ENCODE data around the gene NCAM1.

Gene NCAM1

DNA sequence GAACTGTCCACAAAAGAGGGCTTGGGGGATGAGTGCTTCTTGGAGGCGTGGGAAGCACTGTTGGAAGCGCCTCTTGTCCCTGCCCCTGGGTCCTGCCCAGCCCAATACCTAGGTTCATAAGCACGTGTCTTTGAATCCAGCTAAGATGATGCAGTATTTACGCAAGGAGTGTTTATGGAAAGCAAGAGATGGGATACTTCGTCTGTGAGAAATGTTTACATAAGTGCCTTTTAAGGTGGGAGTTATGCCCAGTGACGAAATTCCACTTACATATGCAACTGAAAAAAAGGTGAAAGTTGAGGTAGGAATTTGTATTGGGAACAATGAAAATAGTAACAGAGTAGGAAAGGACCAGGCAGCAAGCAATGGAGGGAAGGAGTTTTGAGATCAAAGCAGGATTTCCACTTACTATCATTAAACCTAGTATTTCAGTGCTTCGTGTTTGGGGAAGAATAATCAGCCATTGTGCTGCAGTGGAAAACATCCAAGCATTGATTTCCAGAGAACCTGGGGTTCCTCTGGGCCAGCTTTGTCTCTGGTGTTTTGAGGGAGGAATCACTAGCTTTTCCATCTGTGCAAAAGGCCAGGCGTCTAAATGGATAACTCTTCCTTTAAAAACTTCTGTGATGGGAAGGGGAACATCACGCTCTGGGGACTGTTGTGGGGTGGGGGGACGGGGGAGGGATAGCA, 237.9 kb downstream of the NCAM1 start:
- TF ChIP-seq POLR2A (IDR thresholded peaks at IDR 0.05; ENCODE audit: low read length) (no peak), GATA1 (IDR thresholded peaks at IDR 0.05; ENCODE audit: low read depth, low read length) (no peak)
- no peak for DNase-seq

DNA sequence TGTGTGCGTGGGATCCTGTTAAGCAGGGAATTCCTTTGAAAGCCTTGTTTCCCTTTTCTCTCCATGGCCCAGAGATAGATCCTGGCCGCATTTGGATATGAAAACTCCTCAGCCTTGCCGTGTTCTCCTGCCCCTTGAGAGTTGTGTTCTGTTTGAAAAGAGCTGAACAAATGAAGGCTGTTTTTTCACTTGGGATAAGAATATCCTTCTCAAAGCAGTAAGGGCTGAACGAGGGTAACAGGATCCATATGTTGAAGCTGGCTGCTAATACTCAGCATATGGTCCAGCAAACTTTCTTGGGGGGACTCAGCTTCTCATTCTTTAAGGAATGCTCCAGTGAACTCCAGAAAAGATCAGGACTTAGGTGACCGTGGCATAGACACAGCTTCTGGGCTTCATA, 238.6 kb downstream of the NCAM1 start:
- no peak for DNase-seq

DNA sequence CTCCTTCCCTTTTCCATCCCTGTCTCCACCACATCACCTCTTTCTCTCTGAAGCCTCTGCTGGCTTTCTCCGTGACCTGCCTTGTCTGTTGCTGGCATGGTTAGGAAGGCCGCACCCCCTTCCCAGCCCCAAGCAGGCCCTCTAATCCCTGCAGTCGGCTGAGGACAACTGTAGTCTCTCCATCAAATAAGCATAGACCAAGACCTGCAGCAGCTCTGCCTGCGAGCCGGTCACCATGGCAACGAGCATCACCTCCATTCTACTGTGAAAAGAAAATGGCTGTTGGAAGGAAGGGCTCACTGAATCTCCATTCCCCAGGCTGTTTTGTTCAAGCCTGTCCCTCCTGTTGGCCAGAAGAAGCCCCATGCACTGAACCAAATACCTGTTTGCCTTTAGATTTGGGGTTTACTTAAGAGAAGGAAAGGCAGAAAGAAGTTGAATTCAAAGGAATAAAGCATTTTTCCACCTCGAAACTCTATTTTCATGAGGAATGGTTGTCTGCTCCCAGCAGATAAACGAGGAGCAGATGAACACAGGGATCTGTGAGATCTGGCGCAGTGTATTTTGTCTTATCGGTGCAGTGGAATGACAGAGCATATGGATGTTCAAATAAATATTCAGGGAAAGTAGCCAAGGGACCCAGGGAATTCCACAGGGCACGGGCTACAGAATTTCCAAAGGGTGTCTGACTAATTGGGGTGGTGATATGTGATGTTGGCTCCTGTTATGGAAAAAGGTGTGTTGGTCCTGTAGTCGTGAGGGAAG, 240.0 kb downstream of the NCAM1 start:
- no peak for DNase-seq
- TF ChIP-seq GATA1 (IDR thresholded peaks at IDR 0.05; ENCODE audit: low read depth, low read length) = no peak
- TF ChIP-seq POLR2A (IDR thresholded peaks at IDR 0.05; ENCODE audit: low read length) = no peak

More for the DNA sequence above, 238.6 kb downstream of the NCAM1 start:
- no peak for TF ChIP-seq POLR2A (IDR thresholded peaks at IDR 0.05; ENCODE audit: low read length)
- TF ChIP-seq GATA1 (IDR thresholded peaks at IDR 0.05; ENCODE audit: low read depth, low read length) = no peak

DNA sequence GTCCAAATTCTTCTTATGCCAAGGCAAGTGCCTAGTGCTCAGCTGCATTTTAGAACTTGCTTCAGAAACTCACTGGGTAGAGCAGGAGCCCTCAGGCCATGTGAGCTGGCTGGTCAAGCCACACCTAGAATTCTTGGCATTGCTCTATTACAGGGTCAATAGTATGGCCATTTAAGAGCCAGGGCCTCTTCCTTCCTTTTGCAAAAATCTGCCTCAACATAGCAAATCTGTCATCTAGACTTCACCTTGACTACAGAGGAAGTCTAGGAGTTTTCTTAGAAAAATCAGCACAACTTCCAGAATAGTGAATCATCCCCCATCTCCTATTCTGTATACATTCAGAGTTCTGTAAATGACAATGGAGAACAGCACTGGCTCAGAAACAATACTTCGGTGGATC, 241.2 kb downstream of the NCAM1 start:
- TF ChIP-seq GATA1 (IDR thresholded peaks at IDR 0.05; ENCODE audit: low read depth, low read length) = no peak
- no peak for TF ChIP-seq POLR2A (IDR thresholded peaks at IDR 0.05; ENCODE audit: low read length)
- DNase-seq = no peak

DNA sequence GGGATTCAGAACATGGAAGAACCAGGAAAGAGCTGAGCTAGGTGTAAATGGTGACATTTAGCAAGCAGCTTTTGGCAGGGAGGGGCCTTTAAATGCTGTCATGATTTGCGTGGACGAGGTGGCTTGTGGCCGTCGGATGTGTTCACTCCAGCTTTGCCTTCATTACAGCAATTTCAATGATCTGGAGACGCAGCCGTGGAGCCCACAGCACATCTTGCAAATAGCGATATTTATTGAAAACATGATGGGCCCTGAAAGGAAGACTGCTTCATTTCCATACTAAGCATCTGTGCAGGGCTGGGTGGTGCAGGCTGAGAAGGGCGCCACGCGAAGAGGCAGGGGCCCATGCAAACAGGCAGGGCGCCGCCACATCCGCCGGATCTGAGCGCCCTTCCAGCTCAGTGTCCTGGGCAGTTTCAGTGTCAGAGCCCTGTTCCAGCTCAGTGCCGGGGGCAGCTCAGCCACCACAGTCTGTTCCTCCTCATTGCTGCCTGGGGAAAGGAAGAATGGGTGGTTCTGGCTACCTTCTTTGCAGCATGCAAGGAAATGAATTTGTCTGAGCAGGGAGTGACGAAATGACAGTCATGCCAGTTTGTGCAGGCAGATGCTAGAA, 242.0 kb downstream of the NCAM1 start:
- no peak for DNase-seq
- TF ChIP-seq GATA1 (IDR thresholded peaks at IDR 0.05; ENCODE audit: low read depth, low read length) = no peak
- TF ChIP-seq POLR2A (IDR thresholded peaks at IDR 0.05; ENCODE audit: low read length) = no peak

DNA sequence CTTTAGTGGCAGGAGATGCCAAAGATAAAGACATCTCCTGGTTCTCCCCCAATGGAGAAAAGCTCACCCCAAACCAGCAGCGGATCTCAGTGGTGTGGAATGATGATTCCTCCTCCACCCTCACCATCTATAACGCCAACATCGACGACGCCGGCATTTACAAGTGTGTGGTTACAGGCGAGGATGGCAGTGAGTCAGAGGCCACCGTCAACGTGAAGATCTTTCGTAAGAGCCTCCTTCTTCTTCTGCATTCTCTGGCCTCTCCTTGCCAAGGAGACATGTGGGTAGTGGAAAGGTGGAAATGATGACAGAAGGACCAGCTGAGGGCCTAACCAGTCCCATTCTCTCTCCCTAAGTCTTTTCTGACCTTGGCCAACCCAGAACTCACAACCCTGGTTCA, 243.1 kb downstream of the NCAM1 start:
- TF ChIP-seq POLR2A (IDR thresholded peaks at IDR 0.05; ENCODE audit: low read length) (no peak), GATA1 (IDR thresholded peaks at IDR 0.05; ENCODE audit: low read depth, low read length) (no peak)
- no peak for DNase-seq

DNA sequence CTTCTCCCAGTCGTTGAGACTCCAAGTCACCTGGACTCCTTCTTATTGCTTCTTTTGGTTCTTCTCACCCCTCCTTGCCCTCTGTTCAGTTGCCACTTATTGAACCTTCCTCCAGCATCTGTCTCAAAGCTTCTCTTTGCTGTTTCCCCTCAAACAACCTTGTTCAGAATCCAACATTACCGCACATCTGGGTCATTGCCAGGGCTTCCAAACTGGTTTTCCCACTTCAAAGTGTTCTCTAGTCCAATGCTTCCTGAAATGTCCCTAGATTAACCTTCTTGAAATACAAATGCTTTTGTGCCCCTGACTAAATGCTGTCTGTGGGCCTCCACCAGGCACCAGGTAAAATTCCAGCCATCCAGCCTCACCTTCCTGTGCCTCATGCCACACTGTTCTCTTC, 252.3 kb downstream of the NCAM1 start:
- DNase-seq = no peak
- TF ChIP-seq POLR2A (IDR thresholded peaks at IDR 0.05; ENCODE audit: low read length) (no peak), GATA1 (IDR thresholded peaks at IDR 0.05; ENCODE audit: low read depth, low read length) (no peak)

DNA sequence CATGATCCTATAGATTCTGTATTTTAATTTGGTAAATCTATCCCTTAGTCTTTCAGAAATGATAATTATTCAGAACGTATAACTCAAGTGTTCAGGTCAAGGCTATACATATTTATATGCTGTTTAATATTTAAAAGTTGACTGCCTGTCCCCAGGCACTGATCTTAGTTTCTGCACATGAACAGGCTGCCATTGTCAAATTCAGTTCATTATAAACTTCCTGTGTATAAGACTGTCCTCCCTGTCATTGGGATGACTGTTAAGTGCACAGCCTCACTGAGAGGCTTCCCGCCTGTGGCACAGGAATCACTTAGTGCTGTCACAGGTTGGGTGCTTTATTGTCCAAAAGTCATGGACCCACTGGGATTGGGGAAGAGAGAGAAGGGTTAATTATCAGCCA, 261.0 kb downstream of the NCAM1 start:
- DNase-seq = no peak
- no peak for TF ChIP-seq GATA1 (IDR thresholded peaks at IDR 0.05; ENCODE audit: low read depth, low read length)
- TF ChIP-seq POLR2A (IDR thresholded peaks at IDR 0.05; ENCODE audit: low read length) = no peak

DNA sequence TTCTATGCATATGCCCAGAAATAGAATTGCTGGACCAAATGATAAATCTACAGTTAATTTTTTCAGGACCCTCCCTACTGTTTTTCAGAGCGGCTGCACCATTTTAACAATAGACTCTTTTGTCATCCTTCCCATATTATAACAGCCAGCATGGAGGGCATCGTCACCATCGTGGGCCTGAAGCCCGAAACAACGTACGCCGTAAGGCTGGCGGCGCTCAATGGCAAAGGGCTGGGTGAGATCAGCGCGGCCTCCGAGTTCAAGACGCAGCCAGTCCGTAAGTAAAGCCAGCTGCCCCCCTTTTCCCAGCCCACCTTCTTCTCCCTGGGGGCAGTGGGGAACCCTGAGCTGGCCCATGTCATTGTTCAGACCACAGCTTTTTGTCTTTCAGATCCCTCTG, 273.7 kb downstream of the NCAM1 start:
- TF ChIP-seq POLR2A (IDR thresholded peaks at IDR 0.05; ENCODE audit: low read length) (no peak), GATA1 (IDR thresholded peaks at IDR 0.05; ENCODE audit: low read depth, low read length) (no peak)
- no peak for DNase-seq

DNA sequence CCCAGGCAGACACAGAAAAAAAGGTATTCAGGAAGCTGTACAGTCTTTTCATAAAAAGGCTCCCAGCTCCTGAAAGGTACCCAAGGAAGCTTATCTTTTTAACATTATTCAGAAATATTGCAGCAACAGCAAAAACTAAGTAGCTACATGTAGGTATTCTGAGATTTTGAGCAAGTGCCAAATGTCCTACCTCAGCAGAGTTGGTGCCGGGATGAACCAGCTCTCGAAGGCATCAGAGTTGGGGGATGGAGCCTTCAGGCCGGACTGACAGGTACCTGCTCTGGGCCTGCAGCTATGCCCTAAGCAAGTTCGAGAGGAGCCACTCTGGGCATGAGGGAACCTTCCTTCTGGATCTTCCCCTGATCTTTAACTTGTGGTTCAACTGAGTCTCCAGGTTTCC, 276.0 kb downstream of the NCAM1 start:
- no peak for DNase-seq
- no peak for TF ChIP-seq POLR2A (IDR thresholded peaks at IDR 0.05; ENCODE audit: low read length)
- TF ChIP-seq GATA1 (IDR thresholded peaks at IDR 0.05; ENCODE audit: low read depth, low read length) = no peak

DNA sequence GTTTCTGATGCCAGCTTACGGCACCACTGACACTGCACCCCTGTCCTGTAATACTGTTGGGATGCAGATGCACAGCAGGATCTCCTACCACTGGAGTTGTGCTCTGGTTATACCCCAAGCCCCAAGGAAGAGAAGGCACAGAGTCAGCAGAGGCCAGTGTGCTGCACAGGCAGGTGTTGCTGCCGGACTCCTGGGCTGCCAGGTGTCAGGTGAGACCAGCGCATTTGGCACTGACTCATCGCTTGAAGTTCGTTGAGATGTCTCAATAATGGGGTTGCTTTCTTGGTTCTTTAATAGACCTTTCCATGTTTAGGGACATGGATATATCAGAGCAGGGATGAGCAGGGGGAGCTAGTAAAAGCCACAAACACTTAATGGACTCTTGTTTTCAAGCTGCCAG, 277.5 kb downstream of the NCAM1 start:
- TF ChIP-seq GATA1 (IDR thresholded peaks at IDR 0.05; ENCODE audit: low read depth, low read length) (no peak), POLR2A (IDR thresholded peaks at IDR 0.05; ENCODE audit: low read length) (no peak)
- no peak for DNase-seq

DNA sequence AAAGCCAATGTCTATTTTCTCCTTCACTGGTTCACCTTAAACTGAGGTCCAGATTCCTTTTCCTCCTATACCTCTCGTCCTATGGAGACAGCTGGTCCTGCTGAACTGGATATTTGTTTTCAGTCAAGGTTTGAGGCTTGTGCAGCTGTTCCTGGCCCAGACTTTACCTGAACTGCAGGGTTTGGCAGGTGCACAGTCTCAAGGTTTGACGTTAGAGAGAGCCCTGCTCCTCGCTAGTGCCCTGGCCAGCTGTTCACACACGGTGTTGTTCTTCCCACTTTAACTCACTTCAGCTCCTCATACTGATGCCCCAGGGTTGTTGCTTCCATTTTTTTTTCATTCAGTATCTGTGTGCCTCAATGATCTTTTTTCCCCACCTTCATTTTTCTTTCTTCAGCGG, 279.2 kb downstream of the NCAM1 start:
- TF ChIP-seq POLR2A (IDR thresholded peaks at IDR 0.05; ENCODE audit: low read length) = no peak
- TF ChIP-seq GATA1 (IDR thresholded peaks at IDR 0.05; ENCODE audit: low read depth, low read length) = no peak
- DNase-seq = no peak

DNA sequence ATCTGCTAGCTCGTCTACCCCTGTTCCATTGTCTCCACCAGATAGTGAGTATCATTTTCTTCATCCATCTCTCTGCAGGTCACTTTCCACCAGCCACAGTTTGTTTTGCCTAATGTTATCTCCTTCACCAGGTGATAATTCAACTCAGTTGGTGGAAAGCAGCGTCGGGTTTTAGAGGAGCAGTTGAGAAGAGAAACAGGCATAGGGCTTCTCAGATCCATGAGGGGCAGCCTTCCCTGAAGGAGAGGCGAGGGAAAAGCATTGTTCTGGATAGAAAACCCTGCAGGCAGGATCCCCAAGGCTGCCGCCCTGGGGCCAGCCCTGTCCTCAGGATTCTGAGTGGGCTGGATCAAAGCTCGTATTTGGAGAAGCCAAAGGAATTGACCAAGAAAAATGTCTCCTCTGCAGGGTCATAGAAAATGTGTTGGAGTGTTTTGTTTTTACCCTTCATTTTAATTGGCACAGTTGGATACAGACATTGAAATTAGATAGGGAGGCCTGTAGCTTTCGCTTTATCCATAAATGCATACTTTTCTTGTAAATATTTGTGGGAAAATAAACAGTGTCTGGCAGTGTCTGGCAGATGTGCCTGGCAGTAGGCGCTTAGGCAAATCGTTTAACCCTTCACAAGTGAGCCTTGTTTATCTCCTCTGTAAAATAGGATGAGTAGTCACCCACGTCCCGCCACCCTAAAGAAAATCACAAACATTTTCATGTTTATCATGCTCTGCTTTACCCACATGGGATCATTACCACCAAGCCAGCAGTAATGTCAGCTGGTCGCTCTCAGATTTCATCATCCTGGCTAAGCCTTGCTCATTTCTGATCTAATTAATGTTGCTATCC, 279.8 kb downstream of the NCAM1 start:
- no peak for DNase-seq
- TF ChIP-seq GATA1 (IDR thresholded peaks at IDR 0.05; ENCODE audit: low read depth, low read length) = no peak
- TF ChIP-seq POLR2A (IDR thresholded peaks at IDR 0.05; ENCODE audit: low read length) = no peak

DNA sequence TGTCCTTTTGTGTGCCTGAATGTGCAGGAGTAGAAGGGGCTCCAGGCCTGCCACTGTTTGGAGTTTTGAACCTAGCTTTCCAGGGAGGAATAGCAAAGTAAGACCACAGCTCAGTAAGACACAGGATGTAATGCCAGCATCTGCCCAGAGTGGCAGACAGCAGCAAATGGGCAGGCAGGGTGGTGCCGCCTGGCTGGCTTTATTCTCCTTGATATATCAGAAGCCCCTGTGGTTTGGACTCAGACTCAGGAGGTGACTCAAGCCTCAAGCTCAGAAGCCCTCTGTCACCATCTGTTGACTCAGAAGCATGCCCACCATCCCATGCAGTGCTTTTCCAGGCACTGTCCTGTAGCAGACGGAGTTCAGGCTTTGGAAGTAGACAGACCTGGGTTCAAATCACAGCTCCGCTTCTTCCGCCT, 280.4 kb downstream of the NCAM1 start:
- DNase-seq = no peak
- TF ChIP-seq GATA1 (IDR thresholded peaks at IDR 0.05; ENCODE audit: low read depth, low read length) = no peak
- TF ChIP-seq POLR2A (IDR thresholded peaks at IDR 0.05; ENCODE audit: low read length) = no peak
